Esophagus squamous epithelium (tissue), 4 donors: Measurements from ENCODE around the gene PPM1M.

Experiments
- CTCF ChIP-seq, 6 experiments: fragments of 450-650 bp in 4 of 6; fragments of 200-600 bp in 2 of 6; sonication (generic) in 2 of 6; IDR thresholded peaks; one replicate each; pipeline ENCODE4 v1.5.1; 2016 to 2019; ENCODE audit warnings: antibody characterized with exemption in 6 of 6, mild to moderate bottlenecking in 4 of 6, moderate library complexity in 4 of 6
- POLR2A ChIP-seq, 4 donors: fragments of 450-650 bp; IDR thresholded peaks; one replicate each; pipeline ENCODE4 v1.6.1; 2017; ENCODE audit warnings: antibody characterized with exemption in 4 of 4, mild to moderate bottlenecking in 4 of 4, moderate library complexity in 3 of 4

GRCh38 chr3:52215351-52215750 is 30.2 kb upstream of the PPM1M start:
- TF ChIP-seq CTCF (IDR thresholded peaks at IDR 0.05), result no peak
- TF ChIP-seq POLR2A (IDR thresholded peaks at IDR 0.05), result no peak
